HG03066 (cell line): ENCODE results near the gene SDK2.

Experiments
- ATAC-seq: cut with Tn5 transposase; IDR thresholded peaks from one replicate; pipeline ENCODE4 v1.9.1; 2021; ENCODE audit warnings: low read depth; ENCODE audit not compliant: unreplicated experiment

The SDK2 gene

GRCh38 chr17:73654241-73654640, 10.0 kb upstream of the SDK2 start:
- ATAC-seq = no peak

GRCh38 chr17:73653810-73654209, 9.6 kb upstream of the SDK2 start:
- ATAC-seq = no peak

GRCh38 chr17:73652886-73653480, 8.7 kb upstream of the SDK2 start:
- ATAC-seq = no peak

- ATAC-seq = no peak
Observed at GRCh38 chr17:73650617-73651200, 6.5 kb upstream of the SDK2 start.

- no peak for ATAC-seq
Observed at GRCh38 chr17:73650140-73650539, 5.9 kb upstream of the SDK2 start.

- no peak for ATAC-seq
Observed at GRCh38 chr17:73648974-73649373, 4.7 kb upstream of the SDK2 start.

GRCh38 chr17:73648543-73648820, 4.2 kb upstream of the SDK2 start:
- ATAC-seq = no peak

- ATAC-seq = no peak
Observed at GRCh38 chr17:73647772-73648542, 3.7 kb upstream of the SDK2 start.

GRCh38 chr17:73647301-73647695, 3.1 kb upstream of the SDK2 start:
- no peak for ATAC-seq

GRCh38 chr17:73646409-73647300, 2.4 kb upstream of the SDK2 start:
- no peak for ATAC-seq

- ATAC-seq = no peak
Observed at GRCh38 chr17:73645050-73645871, 1.0 kb upstream of the SDK2 start.

- no peak for ATAC-seq
Observed at GRCh38 chr17:73643852-73644144, 447 bp downstream of the SDK2 start.

GRCh38 chr17:73643001-73643851, 1.0 kb downstream of the SDK2 start:
- ATAC-seq = no peak

GRCh38 chr17:73642659-73643000, 1.6 kb downstream of the SDK2 start:
- ATAC-seq = no peak

GRCh38 chr17:73641826-73642600, 2.2 kb downstream of the SDK2 start:
- ATAC-seq = no peak

- no peak for ATAC-seq
Observed at GRCh38 chr17:73640691-73641090, 3.6 kb downstream of the SDK2 start.

GRCh38 chr17:73639932-73640331, 4.3 kb downstream of the SDK2 start:
- ATAC-seq = no peak

GRCh38 chr17:73639322-73639721, 4.9 kb downstream of the SDK2 start:
- no peak for ATAC-seq

GRCh38 chr17:73638556-73638955, 5.7 kb downstream of the SDK2 start:
- ATAC-seq = no peak
